ENCODE results near the gene PSMD5. TPM values are rescaled to one million over a fixed set of nuclear protein-coding genes. Genes with fewer than 3 reads are reported as not detected.

PSMD5 gene
- total RNA-seq, 4 donors from 2014 or later, result 30.7 to 47.7 (median 33.0) TPM

GRCh38 chr9:120781236-120781635 is 61.5 kb downstream of the PSMD5 start:
- H3K27me3 ChIP-seq, result no peaks in the 10 kb centered on the region
- H3K9me3 ChIP-seq, result no peaks in the 10 kb centered on the region
- 50% methylated on average over 2 of the region's 2 CpGs for WGBS
- H3K27ac ChIP-seq, result peak overlapping the region; percentile 16
- H3K4me3 ChIP-seq, result no peak overlapping the region
- H3K36me3 ChIP-seq, result peaks cover 17% of the 10 kb centered on the region
- H3K4me1 ChIP-seq, result peaks cover 37% of the 10 kb centered on the region
- DNase-seq (ENCODE audit: low spot score in 2 of 2), result no peak
- TF ChIP-seq POLR2A (IDR thresholded peaks at IDR 0.05) (no peak), CTCF (IDR thresholded peaks at IDR 0.05) (no peak), POLR2AphosphoS5 (IDR thresholded peaks at IDR 0.05) (no peak), EP300 (IDR thresholded peaks at IDR 0.05) (no peak)

- H3K4me1 ChIP-seq, result peaks cover 44% of the 10 kb centered on the region
- 95% methylated on average over 3 of the region's 3 CpGs for WGBS
- H3K9me3 ChIP-seq, result no peaks in the 10 kb centered on the region
- no peaks in the 10 kb centered on the region for H3K27me3 ChIP-seq
- TF ChIP-seq POLR2AphosphoS5 (IDR thresholded peaks at IDR 0.05) (no peak), POLR2A (IDR thresholded peaks at IDR 0.05) (no peak), EP300 (IDR thresholded peaks at IDR 0.05) (no peak), CTCF (IDR thresholded peaks at IDR 0.05) (no peak)
- no peak overlapping the region for H3K27ac ChIP-seq
- no peak overlapping the region for H3K4me3 ChIP-seq
- H3K36me3 ChIP-seq, result peaks cover 23% of the 10 kb centered on the region
- DNase-seq (ENCODE audit: low spot score in 2 of 2), result no peak
These were observed 62.4 kb downstream of the PSMD5 start for GRCh38 chr9:120780367-120780766.

DNA sequence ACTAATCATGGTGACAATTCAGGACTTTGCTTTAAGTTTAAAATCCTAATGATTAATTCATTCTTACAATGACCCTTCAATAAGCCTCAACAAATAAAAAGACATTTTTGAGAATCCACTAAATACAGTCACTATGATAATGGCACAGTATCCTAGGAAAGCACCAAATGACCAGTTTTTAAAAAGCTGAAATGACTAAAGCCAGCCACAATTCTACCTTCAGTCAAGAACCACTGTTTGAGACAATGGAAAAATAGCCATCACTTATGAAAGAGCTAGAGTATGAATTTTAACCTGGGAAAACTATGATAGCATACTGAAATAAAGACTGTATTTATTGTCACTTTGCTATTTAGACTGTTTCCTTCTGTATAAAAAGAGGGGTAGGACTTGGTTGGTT is 63.5 kb downstream of the PSMD5 start:
- H3K27ac ChIP-seq, result peak overlapping the region; percentile 61
- no peak for DNase-seq (ENCODE audit: low spot score in 2 of 2)
- H3K36me3 ChIP-seq, result peaks cover 34% of the 10 kb centered on the region

GRCh38 chr9:120778758-120779157 is 64.0 kb downstream of the PSMD5 start:
- Histone ChIP-seq H3K27ac (peak overlapping the region; percentile 62), H3K9me3 (no peaks in the 10 kb centered on the region), H3K4me3 (no peak overlapping the region), H3K4me1 (peaks cover 44% of the 10 kb centered on the region), H3K36me3 (peaks cover 39% of the 10 kb centered on the region), H3K27me3 (no peaks in the 10 kb centered on the region)
- DNase-seq (ENCODE audit: low spot score in 2 of 2), result no peak
- no peak for TF ChIP-seq POLR2AphosphoS5 (IDR thresholded peaks at IDR 0.05)
- TF ChIP-seq POLR2A (IDR thresholded peaks at IDR 0.05), result no peak
- TF ChIP-seq CTCF (IDR thresholded peaks at IDR 0.05), result no peak
- no peak for TF ChIP-seq EP300 (IDR thresholded peaks at IDR 0.05)
- 56% methylated on average over 2 of the region's 2 CpGs for WGBS

More for the DNA sequence above, 63.5 kb downstream of the PSMD5 start:
- Histone ChIP-seq H3K27me3 (no peaks in the 10 kb centered on the region), H3K9me3 (no peaks in the 10 kb centered on the region), H3K4me3 (no peak overlapping the region), H3K4me1 (peaks cover 44% of the 10 kb centered on the region)
- no peak for TF ChIP-seq POLR2A (IDR thresholded peaks at IDR 0.05)
- TF ChIP-seq POLR2AphosphoS5 (IDR thresholded peaks at IDR 0.05), result no peak
- TF ChIP-seq CTCF (IDR thresholded peaks at IDR 0.05), result no peak
- no peak for TF ChIP-seq EP300 (IDR thresholded peaks at IDR 0.05)

GRCh38 chr9:120777229-120777628 is 65.5 kb downstream of the PSMD5 start:
- TF ChIP-seq CTCF (IDR thresholded peaks at IDR 0.05) (no peak), POLR2AphosphoS5 (IDR thresholded peaks at IDR 0.05) (no peak), EP300 (IDR thresholded peaks at IDR 0.05) (no peak), POLR2A (IDR thresholded peaks at IDR 0.05) (no peak)
- Histone ChIP-seq H3K9me3 (no peaks in the 10 kb centered on the region), H3K4me3 (no peak overlapping the region), H3K27me3 (no peaks in the 10 kb centered on the region), H3K27ac (no peak overlapping the region), H3K36me3 (peaks cover 54% of the 10 kb centered on the region), H3K4me1 (peaks cover 35% of the 10 kb centered on the region)
- no peak for DNase-seq (ENCODE audit: low spot score in 2 of 2)
- WGBS, result 95% methylated on average over 5 of the region's 5 CpGs

Data from suprapubic skin (tissue), 4 donors.